Heart left ventricle (tissue), 16 donors: ENCODE results near the gene BACH2. TPM values are rescaled to one million over a fixed set of nuclear protein-coding genes. Genes with fewer than 3 reads are reported as not detected.

ENCODE experiments used
- ATAC-seq, 4 donors: fragments of 200-7000 bp; cut with Tn5 transposase; one replicate each; pipeline ENCODE4 v1.9.1; 2020 to 2022; ENCODE audit warnings: moderate library complexity in 4 of 4, mild to moderate bottlenecking in 3 of 4, moderate number of reproducible peaks in 1 of 4
- DNase-seq, 5 donors: peaks; one replicate each; pipeline ENCODE4 v3.0.0-alpha.2; 2020
- H3K27ac ChIP-seq, 12 donors: fragments of 200-600 bp; sonication (generic) in 4 of 12; one replicate each; pipeline versions ENCODE4 v1.5.0 to v1.8.0; 2016 to 2022; ENCODE audit warnings: mild to moderate bottlenecking in 2 of 12
- H3K27me3 ChIP-seq, 9 donors: fragments of 200-600 bp; sonication (generic) in 2 of 9; one replicate each; pipeline versions ENCODE4 v1.5.1 to v1.8.0; 2016 to 2022; ENCODE audit warnings: mild to moderate bottlenecking in 3 of 9
- H3K36me3 ChIP-seq, 9 donors: fragments of 200-600 bp; sonication (generic) in 2 of 9; one replicate each; pipeline versions ENCODE4 v1.5.0 to v1.8.0; 2018 to 2022; ENCODE audit warnings: mild to moderate bottlenecking in 2 of 9
- H3K4me1 ChIP-seq, 12 donors: fragments of 200-600 bp; sonication (generic) in 4 of 12; one replicate each; pipeline versions ENCODE4 v1.5.0 to v1.8.0; 2016 to 2022; ENCODE audit warnings: mild to moderate bottlenecking in 3 of 12
- H3K4me3 ChIP-seq, 12 donors: fragments of 200-600 bp; sonication (generic) in 4 of 12; one replicate each; pipeline versions ENCODE4 v1.5.0 to v1.8.0; 2017 to 2022; ENCODE audit warnings: mild to moderate bottlenecking in 9 of 12, moderate library complexity in 4 of 12
- H3K9me3 ChIP-seq, 12 donors: fragments of 200-600 bp; sonication (generic) in 4 of 12; one replicate each; pipeline versions ENCODE4 v1.5.0 to v1.8.0; 2016 to 2022; ENCODE audit warnings: mild to moderate bottlenecking in 1 of 12
- POLR2A ChIP-seq, 2 donors: fragments of 450-650 bp; IDR thresholded peaks; one replicate each; pipeline ENCODE4 v1.6.1; 2017; ENCODE audit warnings: antibody characterized with exemption in 2 of 2, mild to moderate bottlenecking in 2 of 2, moderate library complexity in 2 of 2
- WGBS, 4 donors: extraction: QIAGEN DNeasy Blood & Tissue Kit in 2 of 4; methylation state at CpG; one replicate each; pipeline versions ENCODE4 v1.1.5 to v1.1.7; 2013 to 2018; 5-methylcytosine and 5-hydroxymethylcytosine counted together
- intact Hi-C, 10 donors: fragments of 100-400 bp; cut with DNase I; formaldehyde crosslinking; loops; one replicate each; pipeline versions ENCODE4 v1.11.1 to v1.14.2; 2022
- polyA plus RNA-seq, 2 donors: library from polyadenylated mRNA; stranded (reverse); fragments of 200-250 nt; gene quantifications; one replicate each; pipeline ENCODE4 v1.2.3, GENCODE V29; 2013
- total RNA-seq, 9 donors: library from RNA; depleted of rRNA in 2 of 9; stranded (reverse); fragments of >200 nt in 2 of 9; fragmentation: NEBNext Ultra II Directional in 3 of 9; extraction: Animal tissue kit (Norgen Biotek cat#: 25700) in 3 of 9; gene quantifications; one replicate each; pipeline versions ENCODE4 v1.1.0 to v1.2.4, GENCODE V29; 2016 to 2023
- TF ChIP-seq, protein P1 (sequence below), 12 donors: fragments of 200-600 bp; sonication (generic) in 4 of 12; IDR thresholded peaks; one replicate each; pipeline versions ENCODE4 v1.5.0 to v1.8.0; 2018 to 2022; ENCODE audit warnings: antibody characterized with exemption in 12 of 12, mild to moderate bottlenecking in 5 of 12
- donor health status: ischemic (EF 13 %, LVEDD 7.1; RV severe dilation, severe dysfunction).
- donor health status: healthy with polysubstance abuse.
- donor health status: DM: no; HTN: yes; CAD: no.
- donor health status: DM: no; HTN: no; CAD: no.
- donor health status: ischemic (EF 25% LVEDD 6.9; RV normal size, moderate dysfunction).
- donor health status: ischemic (EF 25% LVEDD 5.7; RV mildly dilated, moderate dysfunction).
- donor health status: healthy.
- donor health status: DM: yes; HTN: yes; CAD: no.
- donor health status: ischemic (EF 35%, LVEDD 5.7; RV mildly dilated, moderate dysfunction).
- donor health status: nonischemic (EF 11% LVEDD 7.7; RV severe dilation, severe dysfunction).
- donor health status: DM: yes; HTN: yes; CAD: no.
- donor health status: PGD.
- donor health status: ischemic (EF 29% LVEDD 5.4; RV normal size, mild dysfunction).
- donor health status: nonischemic (EF 23%, LVEDD 6.1; RV moderate dilation, normal function).

Gene BACH2
- total and polyA plus RNA-seq, 11 donors, result 0.23 to 8.4 (median 1.5) TPM

DNA sequence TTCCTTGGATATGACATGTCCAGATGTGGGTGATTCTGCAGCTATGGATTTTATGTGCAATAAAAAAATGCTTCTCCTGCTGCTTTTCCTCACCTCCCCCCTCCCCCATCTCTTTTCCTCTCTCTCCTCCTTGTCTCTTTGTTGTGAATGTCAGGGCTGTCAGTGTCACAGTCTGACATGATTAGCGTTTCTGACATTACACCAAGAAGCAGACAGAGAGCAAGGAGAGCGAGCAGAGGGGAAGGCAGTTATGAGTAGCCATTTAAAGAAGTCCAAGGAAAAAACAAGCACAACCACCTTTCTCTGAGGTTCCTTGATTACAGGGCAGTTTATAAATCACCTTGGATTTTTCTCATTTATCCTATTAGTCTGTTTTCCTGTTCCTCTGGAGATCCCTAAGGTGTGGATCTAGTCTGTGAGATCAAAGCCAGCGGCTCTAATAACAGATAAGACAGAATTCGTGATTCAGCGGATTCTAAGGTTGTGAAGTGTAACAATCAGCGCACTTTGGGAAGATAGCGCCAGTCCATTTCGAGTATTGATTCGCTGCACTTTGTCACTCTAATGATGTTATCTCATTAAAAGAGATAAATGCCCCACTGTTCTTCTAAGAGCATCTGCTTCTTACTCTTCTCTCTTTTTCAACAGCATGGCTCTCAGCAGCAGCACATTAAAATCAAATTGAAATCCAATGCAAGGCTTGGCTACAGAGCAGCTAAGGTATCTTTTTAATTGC is 101.4 kb downstream of the BACH2 start:
- H3K27me3 ChIP-seq, result no peaks in the 10 kb centered on the region
- peaks cover 0 to 3% (median 0%) of the 10 kb centered on the region in 12 donors for H3K9me3 ChIP-seq
- DNase-seq, result no peak
- peak overlapping the region in 1 of 12 donors; percentile 15 for H3K4me3 ChIP-seq
- peak overlapping the region in 5 of 12 donors; percentile 0 to 53 (median 14) for H3K27ac ChIP-seq
- H3K4me1 ChIP-seq, result peaks cover 0 to 39% (median 14%) of the 10 kb centered on the region in 12 donors
- WGBS, 4 donors, result 60 to 74% (median 68%) methylated on average over 9 of the region's 9 CpGs
- TF ChIP-seq POLR2A (IDR thresholded peaks at IDR 0.05), result no peak
- TF ChIP-seq, protein P1, sequence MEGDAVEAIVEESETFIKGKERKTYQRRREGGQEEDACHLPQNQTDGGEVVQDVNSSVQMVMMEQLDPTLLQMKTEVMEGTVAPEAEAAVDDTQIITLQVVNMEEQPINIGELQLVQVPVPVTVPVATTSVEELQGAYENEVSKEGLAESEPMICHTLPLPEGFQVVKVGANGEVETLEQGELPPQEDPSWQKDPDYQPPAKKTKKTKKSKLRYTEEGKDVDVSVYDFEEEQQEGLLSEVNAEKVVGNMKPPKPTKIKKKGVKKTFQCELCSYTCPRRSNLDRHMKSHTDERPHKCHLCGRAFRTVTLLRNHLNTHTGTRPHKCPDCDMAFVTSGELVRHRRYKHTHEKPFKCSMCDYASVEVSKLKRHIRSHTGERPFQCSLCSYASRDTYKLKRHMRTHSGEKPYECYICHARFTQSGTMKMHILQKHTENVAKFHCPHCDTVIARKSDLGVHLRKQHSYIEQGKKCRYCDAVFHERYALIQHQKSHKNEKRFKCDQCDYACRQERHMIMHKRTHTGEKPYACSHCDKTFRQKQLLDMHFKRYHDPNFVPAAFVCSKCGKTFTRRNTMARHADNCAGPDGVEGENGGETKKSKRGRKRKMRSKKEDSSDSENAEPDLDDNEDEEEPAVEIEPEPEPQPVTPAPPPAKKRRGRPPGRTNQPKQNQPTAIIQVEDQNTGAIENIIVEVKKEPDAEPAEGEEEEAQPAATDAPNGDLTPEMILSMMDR (IDR thresholded peaks at IDR 0.05), result no peak
- peak; percentile 25 to 67 (median 49) for ATAC-seq
- intact Hi-C loops, result no loop called here
- H3K36me3 ChIP-seq, result no peaks in the 10 kb centered on the region

DNA sequence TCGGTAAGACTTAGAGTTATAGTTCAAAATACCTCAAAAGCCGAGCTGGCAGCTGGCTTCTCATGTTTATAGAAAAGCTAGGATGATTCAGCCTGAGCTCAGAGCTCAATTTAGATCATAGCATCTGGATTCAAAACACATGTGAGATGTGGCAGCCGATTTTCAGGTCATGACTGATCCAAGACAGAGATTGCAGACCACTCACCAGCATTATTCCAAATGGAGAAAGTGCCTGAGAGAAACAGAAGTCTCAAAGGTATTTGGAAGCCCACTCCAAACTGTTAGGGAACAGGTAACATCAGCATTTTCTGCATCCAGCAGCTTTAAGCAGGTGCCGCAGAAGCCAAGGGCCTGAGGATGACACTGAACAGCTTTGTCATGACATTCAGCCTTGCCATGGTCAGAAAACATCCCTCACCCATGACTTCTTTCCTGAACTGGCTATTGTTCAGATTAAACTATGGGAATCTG is 102.2 kb downstream of the BACH2 start:
- H3K27ac ChIP-seq, result peak overlapping the region in 4 of 12 donors; percentile 0 to 53 (median 16)
- WGBS, 4 donors, result 56 to 63% (median 59%) methylated on average over 4 of the region's 4 CpGs
- intact Hi-C loops, result no loop called here
- no peaks in the 10 kb centered on the region for H3K36me3 ChIP-seq
- H3K4me1 ChIP-seq, result peaks cover 0 to 39% (median 14%) of the 10 kb centered on the region in 12 donors
- peak in 1 of 4 donors; percentile 49 for ATAC-seq
- H3K4me3 ChIP-seq, result no peak overlapping the region
- no peaks in the 10 kb centered on the region for H3K27me3 ChIP-seq
- TF ChIP-seq, protein P1 (IDR thresholded peaks at IDR 0.05), result no peak
- TF ChIP-seq POLR2A (IDR thresholded peaks at IDR 0.05), result no peak
- H3K9me3 ChIP-seq, result peaks cover 0 to 3% (median 0%) of the 10 kb centered on the region in 12 donors
- no peak for DNase-seq

DNA sequence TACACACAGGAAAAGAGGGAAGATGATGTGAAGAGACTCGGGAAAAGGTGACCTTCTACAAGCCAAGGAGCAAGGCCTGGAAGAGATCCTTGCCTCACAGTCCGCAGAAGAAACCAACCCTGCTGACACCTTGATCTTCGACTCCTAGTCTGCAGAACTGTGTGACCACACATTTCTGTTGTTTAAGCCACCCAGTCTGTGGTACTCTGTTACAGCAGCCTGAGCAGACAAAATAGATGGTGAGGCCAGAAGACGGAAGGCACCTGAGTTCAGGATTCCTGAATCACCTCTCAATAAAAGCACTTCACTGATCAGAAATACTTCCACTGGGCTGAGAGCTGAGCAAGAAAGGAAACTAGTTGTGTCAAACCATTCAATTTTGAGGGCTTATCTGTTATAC is 103.3 kb downstream of the BACH2 start:
- no peak for ATAC-seq
- intact Hi-C loops, result no loop called here
- Histone ChIP-seq H3K27ac (no peak overlapping the region), H3K27me3 (no peaks in the 10 kb centered on the region), H3K4me3 (no peak overlapping the region), H3K36me3 (no peaks in the 10 kb centered on the region), H3K4me1 (peaks cover 0 to 39% (median 14%) of the 10 kb centered on the region in 12 donors), H3K9me3 (peaks cover 0 to 2% (median 0%) of the 10 kb centered on the region in 12 donors)
- 95 to 98% (median 96%) methylated on average over 4 of the region's 4 CpGs for WGBS, 4 donors
- DNase-seq, result no peak
- TF ChIP-seq, protein P1 (IDR thresholded peaks at IDR 0.05), result no peak
- no peak for TF ChIP-seq POLR2A (IDR thresholded peaks at IDR 0.05)

DNA sequence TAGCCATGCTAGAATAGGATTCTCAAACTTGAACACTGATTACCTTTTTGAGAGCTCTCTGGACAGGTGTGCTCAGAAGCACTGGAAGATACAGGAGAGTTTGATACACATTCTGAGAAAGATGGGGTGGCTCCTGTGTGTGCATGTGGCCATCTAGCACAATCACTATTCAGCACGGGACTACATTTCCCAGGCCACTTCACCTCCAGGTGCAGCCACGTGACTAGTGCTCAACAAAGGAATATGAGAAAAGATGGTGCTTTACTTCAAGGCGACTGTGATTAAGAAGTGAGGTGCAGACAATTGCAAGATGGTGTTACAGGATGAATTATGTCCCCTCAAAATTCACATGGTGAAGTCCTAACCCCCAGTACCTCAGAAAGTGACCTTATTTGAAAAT is 103.8 kb downstream of the BACH2 start:
- H3K36me3 ChIP-seq, result no peaks in the 10 kb centered on the region
- ATAC-seq (no peak), DNase-seq (no peak)
- intact Hi-C loops, result no loop called here
- TF ChIP-seq, protein P1 (IDR thresholded peaks at IDR 0.05), result no peak
- no peak for TF ChIP-seq POLR2A (IDR thresholded peaks at IDR 0.05)
- peaks cover 0 to 42% (median 15%) of the 10 kb centered on the region in 12 donors for H3K4me1 ChIP-seq
- H3K9me3 ChIP-seq, result no peaks in the 10 kb centered on the region
- H3K27me3 ChIP-seq, result no peaks in the 10 kb centered on the region
- H3K4me3 ChIP-seq, result no peak overlapping the region
- WGBS, 4 donors, result 92 to 94% (median 93%) methylated on average over 3 of the region's 3 CpGs
- H3K27ac ChIP-seq, result no peak overlapping the region
